GM12865 (cell line): ENCODE results near the gene MUC6.

Experiments
- DNase-seq: peaks from one replicate; pipeline ENCODE4 v3.0.0; 2010; ENCODE audit warnings: low read depth
- H3K4me3 ChIP-seq: 2 replicates; pipeline ENCODE4 v1.5.1; 2011; ENCODE audit warnings: mild to moderate bottlenecking, low read depth, low read length, control low read depth
- CTCF ChIP-seq: IDR thresholded peaks from 2 replicates; pipeline ENCODE4 v1.5.1; 2011; ENCODE audit warnings: low read length, control low read depth, low read depth, inconsistent platforms; ENCODE audit not compliant: insufficient read depth; ENCODE audit errors: missing control alignments

Gene MUC6

GRCh38 chr11:1075341-1075911 lies 38.9 kb upstream of the MUC6 start:
- DNase-seq = no peak
- H3K4me3 ChIP-seq = no peak overlapping the region
- no peak for TF ChIP-seq CTCF

GRCh38 chr11:1074244-1075221 lies 38.0 kb upstream of the MUC6 start, which contains the start of gene MUC2:
Gene MUC2, plus strand, starts transcription at chr11:1074874.
- DNase-seq = no peak
- no peak within 1 kb of the TSS for H3K4me3 ChIP-seq
- no peak for TF ChIP-seq CTCF

GRCh38 chr11:1073851-1074243 lies 37.3 kb upstream of the MUC6 start:
- no peak for TF ChIP-seq CTCF
- H3K4me3 ChIP-seq = no peak overlapping the region
- no peak for DNase-seq

GRCh38 chr11:1073261-1073724 lies 36.8 kb upstream of the MUC6 start:
- TF ChIP-seq CTCF = no peak
- DNase-seq = no peak
- no peak overlapping the region for H3K4me3 ChIP-seq

GRCh38 chr11:1072821-1073231 lies 36.3 kb upstream of the MUC6 start:
- TF ChIP-seq CTCF = no peak
- DNase-seq = no peak
- H3K4me3 ChIP-seq = no peak overlapping the region

- TF ChIP-seq CTCF = no peak
- no peak for DNase-seq
- H3K4me3 ChIP-seq = no peak overlapping the region
Observed at GRCh38 chr11:1072116-1072820, 35.8 kb upstream of the MUC6 start.
